D721Med (cell line): ENCODE data around the gene FAM111A.
A peak's percentile ranks its signal among the peaks of the same experiment; 100 is the strongest.
"Not testable (repeated sequence)": the region's sequence is repeated elsewhere in the genome, so short reads cannot be mapped to it uniquely, and the experiment has no call there.

Experiments used
- DNase-seq: peaks from one replicate; pipeline ENCODE4 v3.0.0; 2011; ENCODE audit warnings: low spot score; ENCODE audit not compliant: insufficient read length
- FAIRE-seq: peaks from 2 replicates; lab custom pipeline; 2011; peaks lifted over from hg19 to GRCh38; lab: Jason Lieb, UNC
- CTCF ChIP-seq: IDR thresholded peaks from 2 replicates; pipeline ENCODE4 v1.5.1; 2012; ENCODE audit warnings: mild to moderate bottlenecking, control low read depth; ENCODE audit not compliant: insufficient read depth; ENCODE audit errors: missing control alignments

FAM111A gene

GRCh38 chr11:59112494-59112893 lies 30.2 kb upstream of the FAM111A start:
- TF ChIP-seq CTCF = no peak
- DNase-seq = no peak
- no peak for FAIRE-seq

- TF ChIP-seq CTCF = no peak
- no peak for FAIRE-seq
- no peak for DNase-seq
Measured at GRCh38 chr11:59114344-59114743, 28.3 kb upstream of the FAM111A start.

- FAIRE-seq = no peak
- DNase-seq = no peak
- TF ChIP-seq CTCF = no peak
Measured at GRCh38 chr11:59115553-59115952, 27.1 kb upstream of the FAM111A start.

GRCh38 chr11:59117774-59118173 lies 24.9 kb upstream of the FAM111A start:
- no peak for DNase-seq
- no peak for FAIRE-seq
- no peak for TF ChIP-seq CTCF

GRCh38 chr11:59119826-59120225 lies 22.8 kb upstream of the FAM111A start:
- TF ChIP-seq CTCF = no peak
- FAIRE-seq = no peak
- no peak for DNase-seq

GRCh38 chr11:59135648-59136461 lies 6.8 kb upstream of the FAM111A start:
- peak; percentile 99 for TF ChIP-seq CTCF
- peak; percentile 41 for DNase-seq
- no peak for FAIRE-seq

GRCh38 chr11:59136551-59136950 lies 6.1 kb upstream of the FAM111A start:
- FAIRE-seq, DNase-seq: not testable (repeated sequence)
